ENCODE data around the gene ALOXE3. TPM values are rescaled to one million over a fixed set of nuclear protein-coding genes. Genes with fewer than 3 reads are reported as not detected.
"Not testable (repeated sequence)": the region's sequence is repeated elsewhere in the genome, so short reads cannot be mapped to it uniquely, and the experiment has no call there.

The ALOXE3 gene
- total RNA-seq, 1 donor from 2014 or later = not detected

DNA sequence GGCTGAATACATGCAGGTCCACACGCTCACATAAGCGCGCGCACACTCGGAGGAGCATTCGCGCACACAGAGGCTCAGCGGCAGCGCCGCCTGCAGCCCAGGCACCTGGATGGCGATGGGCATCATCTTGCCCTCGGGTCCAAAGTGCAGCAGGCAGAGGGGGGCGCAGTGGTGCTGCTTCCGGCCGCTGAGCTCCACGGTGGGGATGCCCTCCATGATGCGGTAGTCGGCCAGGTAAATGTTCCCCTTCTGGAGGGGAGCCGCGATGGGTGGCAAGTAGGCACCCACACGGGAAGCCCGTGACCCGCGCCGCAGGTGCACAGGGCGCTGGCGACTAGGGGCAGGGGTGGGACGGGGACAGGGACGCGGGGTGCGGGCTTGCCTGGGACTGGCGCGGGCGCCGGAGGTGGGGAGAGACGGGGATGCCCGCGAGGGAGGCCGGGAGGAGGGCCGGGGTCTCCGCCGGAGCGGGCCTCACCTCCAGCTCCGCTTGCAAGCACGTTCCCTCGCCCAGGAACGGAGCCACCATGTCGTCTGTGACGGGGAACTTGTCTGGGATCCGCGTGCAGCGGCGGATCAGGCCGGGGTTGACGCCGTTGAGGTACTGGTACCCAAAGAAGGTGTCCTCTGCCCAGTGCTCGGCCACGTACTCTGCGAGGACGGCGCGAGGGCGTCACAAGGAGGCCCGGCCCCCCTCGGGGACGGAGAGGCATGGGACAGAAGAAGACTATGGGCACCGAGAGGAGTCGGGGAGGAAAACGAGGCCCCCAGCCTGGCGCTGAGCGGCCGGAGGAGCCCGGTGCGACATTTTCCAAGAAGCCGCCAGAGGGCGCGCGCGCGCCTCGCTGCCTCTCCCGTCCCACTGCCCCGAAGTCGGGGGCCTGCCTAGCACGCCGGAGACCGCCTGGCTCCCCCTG is 38.8 kb downstream of the ALOXE3 start:
- Mint-ChIP-seq H3K4me1 (ENCODE audit: low read depth, unreplicated experiment) (no peaks in the 10 kb centered on the region), H3K9me3 (ENCODE audit: unreplicated experiment) (peaks cover 3% of the 10 kb centered on the region), H3K4me3 (ENCODE audit: unreplicated experiment) (peak overlapping the region; percentile 87), H3K36me3 (ENCODE audit: unreplicated experiment) (no peaks in the 10 kb centered on the region), H3K27me3 (ENCODE audit: unreplicated experiment) (peaks cover 22% of the 10 kb centered on the region), H3K27ac (ENCODE audit: unreplicated experiment) (no peak overlapping the region)
- TF ChIP-seq, protein P1, sequence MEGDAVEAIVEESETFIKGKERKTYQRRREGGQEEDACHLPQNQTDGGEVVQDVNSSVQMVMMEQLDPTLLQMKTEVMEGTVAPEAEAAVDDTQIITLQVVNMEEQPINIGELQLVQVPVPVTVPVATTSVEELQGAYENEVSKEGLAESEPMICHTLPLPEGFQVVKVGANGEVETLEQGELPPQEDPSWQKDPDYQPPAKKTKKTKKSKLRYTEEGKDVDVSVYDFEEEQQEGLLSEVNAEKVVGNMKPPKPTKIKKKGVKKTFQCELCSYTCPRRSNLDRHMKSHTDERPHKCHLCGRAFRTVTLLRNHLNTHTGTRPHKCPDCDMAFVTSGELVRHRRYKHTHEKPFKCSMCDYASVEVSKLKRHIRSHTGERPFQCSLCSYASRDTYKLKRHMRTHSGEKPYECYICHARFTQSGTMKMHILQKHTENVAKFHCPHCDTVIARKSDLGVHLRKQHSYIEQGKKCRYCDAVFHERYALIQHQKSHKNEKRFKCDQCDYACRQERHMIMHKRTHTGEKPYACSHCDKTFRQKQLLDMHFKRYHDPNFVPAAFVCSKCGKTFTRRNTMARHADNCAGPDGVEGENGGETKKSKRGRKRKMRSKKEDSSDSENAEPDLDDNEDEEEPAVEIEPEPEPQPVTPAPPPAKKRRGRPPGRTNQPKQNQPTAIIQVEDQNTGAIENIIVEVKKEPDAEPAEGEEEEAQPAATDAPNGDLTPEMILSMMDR (IDR thresholded peaks at IDR 0.05; ENCODE audit: partially characterized antibody, unreplicated experiment) = peak; percentile 89
- DNase-seq = peak; percentile 84

DNA sequence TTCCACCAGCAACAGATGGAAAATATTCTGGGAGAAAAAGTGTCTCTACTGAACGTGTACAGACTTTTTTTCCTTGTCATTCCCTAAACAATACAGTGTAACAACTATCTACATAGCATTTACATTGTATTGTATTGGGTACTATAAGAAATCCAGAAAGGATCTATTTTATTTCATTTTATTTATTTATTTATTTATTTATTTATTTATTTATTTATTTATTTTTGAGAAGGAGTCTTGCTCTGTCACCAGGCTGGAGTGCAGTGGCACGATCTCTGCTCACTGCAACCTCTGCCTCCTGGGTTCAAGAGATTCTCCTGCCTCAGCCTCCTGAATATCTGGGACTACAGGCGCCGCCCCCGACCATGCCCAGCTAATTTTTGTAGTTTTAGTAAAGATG is 40.4 kb downstream of the ALOXE3 start:
- H3K27me3 Mint-ChIP-seq (ENCODE audit: unreplicated experiment) = peaks cover 28% of the 10 kb centered on the region
- H3K4me1 Mint-ChIP-seq (ENCODE audit: low read depth, unreplicated experiment); DNase-seq; H3K9me3 Mint-ChIP-seq (ENCODE audit: unreplicated experiment); H3K36me3 Mint-ChIP-seq (ENCODE audit: unreplicated experiment); H3K4me3 Mint-ChIP-seq (ENCODE audit: unreplicated experiment); H3K27ac Mint-ChIP-seq (ENCODE audit: unreplicated experiment): not testable (repeated sequence)

DNA sequence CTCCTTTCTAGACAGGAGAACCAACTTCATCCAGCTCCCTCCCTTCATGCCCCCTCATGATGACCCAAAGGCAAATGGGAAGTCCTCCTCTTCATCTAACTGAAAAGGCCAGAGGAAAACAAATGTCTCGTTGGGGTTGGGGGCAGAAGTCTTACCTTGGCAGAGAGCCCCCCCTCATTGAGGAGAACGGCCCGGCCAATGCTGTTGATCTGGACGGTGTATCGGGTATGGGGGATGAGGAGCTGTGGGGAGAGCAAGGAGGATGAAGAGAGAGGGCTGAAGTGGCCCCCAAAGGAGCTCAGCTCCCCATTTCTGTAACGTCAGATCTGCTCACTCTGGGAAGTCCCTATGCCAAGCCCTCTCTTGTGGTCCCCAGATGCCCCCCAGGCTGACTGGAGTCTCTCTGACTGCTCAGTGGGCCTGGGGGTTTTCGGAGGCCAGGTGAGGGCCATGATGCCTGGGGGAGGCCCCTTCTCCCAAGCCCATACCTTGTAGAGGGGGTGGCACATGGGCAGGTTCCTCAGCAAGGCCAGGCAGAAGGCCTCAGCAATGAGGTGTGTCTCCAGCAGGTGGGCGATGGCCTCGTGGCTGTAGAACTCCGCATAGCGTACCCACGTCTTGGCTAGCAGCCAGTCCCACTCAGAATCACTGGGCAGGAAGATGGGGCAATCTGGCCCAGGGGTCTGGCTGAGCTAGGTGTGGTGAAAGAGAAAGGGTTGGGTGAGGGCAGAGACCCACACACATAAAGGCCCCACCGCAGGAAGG is 41.6 kb downstream of the ALOXE3 start:
- H3K27ac Mint-ChIP-seq (ENCODE audit: unreplicated experiment) = no peak overlapping the region
- peaks cover 33% of the 10 kb centered on the region for H3K27me3 Mint-ChIP-seq (ENCODE audit: unreplicated experiment)
- H3K36me3 Mint-ChIP-seq (ENCODE audit: unreplicated experiment) = no peaks in the 10 kb centered on the region
- TF ChIP-seq, protein P1 (IDR thresholded peaks at IDR 0.05; ENCODE audit: partially characterized antibody, unreplicated experiment) = no peak
- no peak overlapping the region for H3K4me3 Mint-ChIP-seq (ENCODE audit: unreplicated experiment)
- peaks cover 6% of the 10 kb centered on the region for H3K4me1 Mint-ChIP-seq (ENCODE audit: low read depth, unreplicated experiment)
- peaks cover 5% of the 10 kb centered on the region for H3K9me3 Mint-ChIP-seq (ENCODE audit: unreplicated experiment)
- DNase-seq = no peak

DNA sequence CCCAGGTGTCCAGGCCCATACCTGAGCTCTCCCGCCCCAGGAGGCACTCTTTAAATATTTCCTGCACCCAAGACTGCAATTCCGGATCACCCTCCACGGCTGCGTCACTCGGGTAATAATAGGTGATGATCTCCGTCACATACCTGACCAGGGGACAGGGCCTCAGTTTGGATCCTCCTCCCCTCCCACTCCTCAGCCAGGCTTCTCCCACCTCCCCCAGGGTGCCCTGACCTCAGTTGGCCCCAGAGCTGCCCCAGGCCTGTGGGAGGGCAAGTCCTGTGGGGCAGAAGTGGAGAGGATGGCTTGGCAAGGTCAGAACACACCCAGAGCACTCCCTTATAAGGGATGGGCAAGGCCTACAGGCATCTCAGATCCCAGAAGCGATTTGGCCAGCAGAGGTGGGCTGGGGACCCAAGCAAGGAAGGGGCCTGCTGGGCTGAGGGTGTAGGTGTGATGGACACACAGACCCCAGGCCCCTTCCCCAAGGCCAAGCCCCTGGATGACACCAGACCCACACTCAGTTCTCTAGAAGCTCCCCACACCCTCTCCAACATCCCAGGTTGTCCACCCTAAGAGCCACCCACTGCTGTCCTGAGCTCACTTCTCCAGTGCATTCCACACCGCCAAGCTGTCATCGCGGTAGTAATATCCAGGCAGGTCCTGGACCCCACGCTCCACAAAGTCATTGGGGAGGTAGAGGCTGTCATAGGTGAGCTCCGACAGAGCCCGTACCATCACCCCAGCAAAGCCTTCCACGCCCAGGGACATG is 42.6 kb downstream of the ALOXE3 start:
- DNase-seq = no peak
- TF ChIP-seq, protein P1 (IDR thresholded peaks at IDR 0.05; ENCODE audit: partially characterized antibody, unreplicated experiment) = no peak
- Mint-ChIP-seq H3K4me1 (ENCODE audit: low read depth, unreplicated experiment) (peaks cover 6% of the 10 kb centered on the region), H3K27ac (ENCODE audit: unreplicated experiment) (no peak overlapping the region), H3K36me3 (ENCODE audit: unreplicated experiment) (no peaks in the 10 kb centered on the region), H3K27me3 (ENCODE audit: unreplicated experiment) (peaks cover 34% of the 10 kb centered on the region), H3K9me3 (ENCODE audit: unreplicated experiment) (peaks cover 5% of the 10 kb centered on the region), H3K4me3 (ENCODE audit: unreplicated experiment) (no peak overlapping the region)

DNA sequence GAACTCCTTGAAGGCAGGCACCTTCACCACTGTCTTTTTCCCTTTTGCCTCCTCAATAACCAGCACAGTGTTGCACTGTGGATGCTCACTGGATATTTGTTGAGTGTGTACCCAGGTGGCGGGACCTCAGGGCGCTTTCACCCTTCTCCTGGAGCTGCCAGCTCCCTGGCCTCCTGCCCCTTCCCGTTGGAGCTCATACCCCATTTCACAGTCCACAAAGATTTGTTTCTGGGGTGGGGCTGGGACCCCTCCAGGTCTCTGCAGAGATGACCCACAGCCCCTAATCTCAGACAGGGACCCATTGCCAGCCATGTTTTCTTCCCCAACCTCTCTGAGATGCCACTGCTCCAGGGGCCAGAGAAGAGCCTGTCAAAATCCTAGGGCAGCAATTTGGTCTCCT is 43.2 kb downstream of the ALOXE3 start:
- no peak for DNase-seq
- Mint-ChIP-seq H3K27me3 (ENCODE audit: unreplicated experiment) (peaks cover 39% of the 10 kb centered on the region), H3K9me3 (ENCODE audit: unreplicated experiment) (peaks cover 7% of the 10 kb centered on the region), H3K36me3 (ENCODE audit: unreplicated experiment) (no peaks in the 10 kb centered on the region), H3K4me3 (ENCODE audit: unreplicated experiment) (no peak overlapping the region), H3K4me1 (ENCODE audit: low read depth, unreplicated experiment) (peaks cover 6% of the 10 kb centered on the region), H3K27ac (ENCODE audit: unreplicated experiment) (no peak overlapping the region)
- TF ChIP-seq, protein P1 (IDR thresholded peaks at IDR 0.05; ENCODE audit: partially characterized antibody, unreplicated experiment) = no peak
